ENCODE data around the gene PAX7.
"Not testable (repeated sequence)": the region's sequence is repeated elsewhere in the genome, so short reads cannot be mapped to it uniquely, and the experiment has no call there.

Gene PAX7

GRCh38 chr1:18691648-18692047, 61.0 kb downstream of the PAX7 start:
- H3K36me3 Mint-ChIP-seq, result no peaks in the 10 kb centered on the region
- H3K27ac Mint-ChIP-seq, result no peak overlapping the region
- no peaks in the 10 kb centered on the region for H3K4me1 Mint-ChIP-seq
- H3K27me3 Mint-ChIP-seq, result peaks cover 14% of the 10 kb centered on the region
- no peak overlapping the region for H3K4me3 Mint-ChIP-seq
- H3K9me3 Mint-ChIP-seq, result no peaks in the 10 kb centered on the region

DNA sequence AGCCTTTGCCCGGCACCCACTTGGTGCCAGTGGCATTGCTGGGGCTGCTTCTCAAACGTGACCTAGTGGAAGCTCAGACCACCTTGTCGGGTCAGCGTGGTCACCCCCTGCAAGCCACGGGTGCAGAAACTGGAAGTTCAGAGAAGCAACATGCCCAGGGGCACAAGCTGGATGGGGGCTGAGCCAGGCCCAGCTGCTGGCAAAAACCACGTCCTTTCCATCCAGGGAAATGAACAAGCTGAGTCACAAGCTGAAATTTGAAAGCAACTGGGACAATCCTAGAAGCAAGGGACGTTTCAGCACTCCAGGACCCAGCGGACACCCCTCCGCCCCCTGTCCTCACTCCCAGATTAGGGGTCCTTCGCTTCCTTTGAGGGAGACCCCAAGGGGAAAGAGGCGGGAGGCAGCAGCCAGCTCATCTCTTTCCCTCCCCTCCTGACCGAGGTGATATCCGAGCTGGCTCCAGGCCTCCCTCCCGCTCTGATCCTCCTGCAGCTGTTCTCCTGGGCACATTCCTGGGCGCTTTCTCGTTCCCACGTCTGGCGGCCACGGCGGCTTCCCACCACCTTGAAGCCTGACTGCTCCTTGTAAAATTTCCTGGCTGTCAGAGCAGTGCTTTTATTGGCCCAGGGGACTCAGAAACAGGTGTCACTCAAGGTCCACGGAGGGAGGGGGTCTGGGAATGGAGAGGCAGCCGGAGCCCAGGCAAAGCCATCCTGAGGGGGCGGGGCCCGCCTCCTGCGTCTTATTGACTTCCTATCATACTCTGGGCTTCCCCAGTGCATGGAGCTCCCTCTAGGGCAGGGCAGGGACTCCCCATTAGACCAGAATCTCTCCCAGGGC, 62.8 kb downstream of the PAX7 start:
- Mint-ChIP-seq H3K27ac (no peak overlapping the region), H3K27me3 (peaks cover 23% of the 10 kb centered on the region), H3K4me3 (no peak overlapping the region), H3K4me1 (no peaks in the 10 kb centered on the region), H3K9me3 (no peaks in the 10 kb centered on the region), H3K36me3 (no peaks in the 10 kb centered on the region)

DNA sequence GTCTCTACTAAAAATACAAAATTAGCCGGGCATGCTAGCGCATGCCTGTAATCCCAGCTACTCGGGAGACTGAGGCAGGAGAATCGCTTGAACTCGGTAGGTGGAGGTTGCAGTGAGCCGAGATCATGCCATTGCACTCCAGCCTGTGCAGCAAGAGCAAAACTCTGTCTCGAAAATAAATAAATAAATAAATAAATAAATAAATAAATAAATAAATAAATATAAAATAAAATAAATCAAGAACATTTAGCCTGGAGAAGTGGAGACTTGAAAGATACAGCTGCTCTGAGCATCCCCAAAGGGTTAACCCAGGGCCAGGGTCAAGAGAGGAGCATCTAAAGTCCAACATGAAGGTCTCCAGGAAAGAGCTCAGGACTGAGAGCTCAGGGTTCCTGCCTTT, 63.6 kb downstream of the PAX7 start:
- not testable (repeated sequence) for H3K4me3 Mint-ChIP-seq, H3K36me3 Mint-ChIP-seq, H3K4me1 Mint-ChIP-seq, H3K9me3 Mint-ChIP-seq, H3K27ac Mint-ChIP-seq
- H3K27me3 Mint-ChIP-seq, result peaks cover 25% of the 10 kb centered on the region

DNA sequence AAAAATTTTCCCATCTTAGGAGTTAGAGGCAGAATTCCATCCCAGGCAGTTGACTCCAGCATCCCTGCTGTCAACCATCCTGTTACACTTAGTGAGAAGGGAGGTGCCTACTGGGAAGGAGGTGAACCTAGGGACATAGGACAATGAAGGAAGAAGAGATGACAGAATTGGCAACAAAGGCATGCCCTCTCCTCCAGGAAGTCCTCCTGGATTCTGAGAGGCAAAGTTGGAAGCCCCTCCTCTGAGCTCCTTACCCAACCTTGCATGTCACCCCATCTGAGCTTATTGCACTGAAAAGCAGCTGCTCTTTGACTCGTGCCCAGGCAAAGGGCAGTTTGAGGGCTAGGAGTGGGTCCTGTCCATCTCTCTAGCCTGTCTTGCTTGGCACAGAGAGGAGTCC, 66.9 kb downstream of the PAX7 start:
- Mint-ChIP-seq H3K27ac (no peak overlapping the region), H3K9me3 (no peaks in the 10 kb centered on the region), H3K36me3 (no peaks in the 10 kb centered on the region), H3K27me3 (peaks cover 25% of the 10 kb centered on the region), H3K4me3 (no peak overlapping the region), H3K4me1 (no peaks in the 10 kb centered on the region)

DNA sequence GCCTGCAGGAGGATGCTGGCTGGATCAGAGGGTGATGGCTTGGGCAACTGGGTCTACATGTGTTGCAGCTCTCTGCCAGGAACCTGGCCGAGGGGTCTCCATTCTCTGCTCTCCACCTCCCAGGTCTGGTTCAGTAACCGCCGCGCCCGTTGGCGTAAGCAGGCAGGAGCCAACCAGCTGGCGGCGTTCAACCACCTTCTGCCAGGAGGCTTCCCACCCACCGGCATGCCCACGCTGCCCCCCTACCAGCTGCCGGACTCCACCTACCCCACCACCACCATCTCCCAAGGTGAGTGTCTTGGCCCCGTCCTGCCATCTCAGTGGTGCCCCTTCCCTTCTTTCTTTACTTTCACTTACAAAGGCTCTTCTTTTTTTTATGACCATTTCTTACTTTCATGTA, 69.9 kb downstream of the PAX7 start:
- Mint-ChIP-seq H3K27me3 (peaks cover 20% of the 10 kb centered on the region), H3K4me1 (no peaks in the 10 kb centered on the region), H3K9me3 (no peaks in the 10 kb centered on the region), H3K4me3 (no peak overlapping the region), H3K27ac (no peak overlapping the region), H3K36me3 (no peaks in the 10 kb centered on the region)

DNA sequence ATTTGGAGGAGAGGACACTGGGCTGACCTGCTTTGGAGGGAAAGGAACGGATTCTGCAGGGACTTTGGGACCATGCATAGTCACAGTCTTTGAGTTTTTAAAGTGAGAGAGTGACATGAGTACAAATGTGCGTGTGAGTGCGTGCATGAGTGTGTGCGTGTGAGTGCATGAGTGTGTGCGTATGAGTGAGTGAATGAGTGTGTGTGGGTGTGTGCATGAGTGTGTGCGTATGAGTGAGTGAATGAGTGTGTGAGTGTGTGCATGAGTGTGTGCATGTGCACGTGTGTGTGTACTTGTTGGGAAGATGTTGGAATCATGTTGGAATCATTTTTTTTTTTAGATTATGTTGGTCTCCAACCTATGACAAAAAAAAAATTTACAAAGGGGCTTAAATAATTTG, 70.5 kb downstream of the PAX7 start:
- Mint-ChIP-seq H3K27ac (no peak overlapping the region), H3K27me3 (peaks cover 18% of the 10 kb centered on the region)

GRCh38 chr1:18703041-18703621, 72.5 kb downstream of the PAX7 start:
- Mint-ChIP-seq H3K27ac (no peak overlapping the region), H3K27me3 (peaks cover 10% of the 10 kb centered on the region), H3K4me1 (no peaks in the 10 kb centered on the region), H3K9me3 (no peaks in the 10 kb centered on the region), H3K36me3 (no peaks in the 10 kb centered on the region), H3K4me3 (no peak overlapping the region)

More for the DNA sequence above, 70.5 kb downstream of the PAX7 start:
- Mint-ChIP-seq H3K4me1 (no peaks in the 10 kb centered on the region), H3K4me3 (no peak overlapping the region), H3K9me3 (no peaks in the 10 kb centered on the region), H3K36me3 (no peaks in the 10 kb centered on the region)

DNA sequence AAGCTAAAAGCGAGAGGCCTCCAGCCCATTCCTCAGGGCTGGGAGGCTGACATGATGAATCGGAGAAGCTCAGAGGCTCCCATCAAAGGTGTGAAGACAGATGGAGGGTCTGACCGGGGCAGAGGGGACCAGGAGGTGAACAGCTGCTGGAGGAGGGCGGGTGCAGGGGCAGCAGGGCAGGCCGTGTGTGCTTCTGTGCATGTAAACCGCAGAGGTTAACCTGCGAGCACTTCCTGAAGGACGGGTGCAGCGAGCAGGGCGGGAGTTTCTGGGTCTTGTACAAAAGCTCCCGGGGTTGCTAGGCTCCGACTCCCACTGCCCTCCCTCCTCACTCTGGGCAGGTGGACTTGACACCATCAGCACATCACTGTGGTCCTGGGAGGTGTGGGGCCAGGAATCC, 75.2 kb downstream of the PAX7 start:
- Mint-ChIP-seq H3K36me3 (no peaks in the 10 kb centered on the region), H3K9me3 (no peaks in the 10 kb centered on the region), H3K4me3 (no peak overlapping the region), H3K27me3 (peaks cover 9% of the 10 kb centered on the region), H3K4me1 (no peaks in the 10 kb centered on the region), H3K27ac (no peak overlapping the region)

GRCh38 chr1:18707696-18708257, 77.1 kb downstream of the PAX7 start:
- no peaks in the 10 kb centered on the region for H3K36me3 Mint-ChIP-seq
- H3K27ac Mint-ChIP-seq, result no peak overlapping the region
- no peak overlapping the region for H3K4me3 Mint-ChIP-seq
- H3K9me3 Mint-ChIP-seq, result no peaks in the 10 kb centered on the region
- no peaks in the 10 kb centered on the region for H3K4me1 Mint-ChIP-seq
- H3K27me3 Mint-ChIP-seq, result peaks cover 9% of the 10 kb centered on the region

GRCh38 chr1:18710002-18710401, 79.4 kb downstream of the PAX7 start:
- Mint-ChIP-seq H3K27me3 (peaks cover 19% of the 10 kb centered on the region), H3K4me3 (no peak overlapping the region), H3K4me1 (no peaks in the 10 kb centered on the region)

GRCh38 chr1:18711003-18711402, 80.4 kb downstream of the PAX7 start:
- no peak overlapping the region for H3K4me3 Mint-ChIP-seq
- no peaks in the 10 kb centered on the region for H3K9me3 Mint-ChIP-seq
- H3K27me3 Mint-ChIP-seq, result peaks cover 28% of the 10 kb centered on the region
- H3K36me3 Mint-ChIP-seq, result no peaks in the 10 kb centered on the region
- H3K27ac Mint-ChIP-seq, result no peak overlapping the region
- no peaks in the 10 kb centered on the region for H3K4me1 Mint-ChIP-seq

More at GRCh38 chr1:18710002-18710401, 79.4 kb downstream of the PAX7 start:
- no peaks in the 10 kb centered on the region for H3K36me3 Mint-ChIP-seq
- H3K9me3 Mint-ChIP-seq, result no peaks in the 10 kb centered on the region
- H3K27ac Mint-ChIP-seq, result no peak overlapping the region

- H3K4me3 Mint-ChIP-seq, result no peak overlapping the region
Measured at GRCh38 chr1:18711536-18712251, 81.0 kb downstream of the PAX7 start.

GRCh38 chr1:18712252-18712600, 81.6 kb downstream of the PAX7 start:
- H3K9me3 Mint-ChIP-seq, result no peaks in the 10 kb centered on the region
- H3K27me3 Mint-ChIP-seq, result peaks cover 30% of the 10 kb centered on the region
- peaks cover under 1% of the 10 kb centered on the region for H3K4me1 Mint-ChIP-seq
- H3K36me3 Mint-ChIP-seq, result no peaks in the 10 kb centered on the region
- H3K27ac Mint-ChIP-seq, result no peak overlapping the region
- H3K4me3 Mint-ChIP-seq, result no peak overlapping the region

More at GRCh38 chr1:18711536-18712251, 81.0 kb downstream of the PAX7 start:
- Mint-ChIP-seq H3K27me3 (peaks cover 32% of the 10 kb centered on the region), H3K9me3 (no peaks in the 10 kb centered on the region), H3K4me1 (no peaks in the 10 kb centered on the region), H3K27ac (no peak overlapping the region), H3K36me3 (no peaks in the 10 kb centered on the region)

DNA sequence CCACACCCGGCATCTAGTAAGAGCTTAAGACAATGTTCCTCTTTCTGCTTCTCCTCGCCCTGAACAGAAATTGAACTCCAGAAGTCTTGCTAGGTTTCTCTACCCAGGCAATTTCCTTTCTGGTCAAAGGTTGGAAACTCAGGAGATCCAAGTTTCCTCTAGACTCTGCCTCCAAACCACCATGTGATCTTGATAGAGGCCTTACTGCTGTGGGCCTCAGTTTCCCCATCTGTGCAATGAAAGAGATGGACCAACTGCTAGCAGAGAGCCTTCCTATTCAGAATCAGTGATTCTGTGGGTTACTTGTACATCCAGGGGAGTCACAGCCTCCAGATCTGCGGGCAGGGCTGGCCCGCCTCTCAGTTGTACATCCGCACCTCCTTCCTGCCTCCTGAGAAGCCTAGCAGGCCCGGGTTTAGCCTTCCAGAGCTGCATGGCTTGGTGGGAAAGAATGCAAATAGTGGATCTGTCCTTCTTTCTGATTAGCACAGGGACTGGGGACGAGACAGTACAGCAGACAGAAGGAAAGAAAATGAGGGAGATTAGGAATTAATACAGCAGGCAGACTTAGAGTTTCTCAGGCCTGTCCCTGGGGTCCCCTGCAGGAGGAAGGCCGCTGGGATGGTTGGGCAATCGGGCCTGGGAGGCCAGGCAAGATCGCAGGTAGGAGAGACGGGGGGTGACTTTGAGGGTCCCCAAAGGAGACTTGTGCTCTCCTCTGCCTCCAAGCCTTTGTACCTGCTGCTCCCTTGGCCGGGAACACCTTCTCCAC, 83.9 kb downstream of the PAX7 start:
- peaks cover 5% of the 10 kb centered on the region for H3K4me1 Mint-ChIP-seq
- no peak overlapping the region for H3K27ac Mint-ChIP-seq
- H3K4me3 Mint-ChIP-seq, result no peak overlapping the region
- H3K36me3 Mint-ChIP-seq, result no peaks in the 10 kb centered on the region
- H3K27me3 Mint-ChIP-seq, result peaks cover 41% of the 10 kb centered on the region
- H3K9me3 Mint-ChIP-seq, result no peaks in the 10 kb centered on the region

- H3K27me3 Mint-ChIP-seq, result peaks cover 50% of the 10 kb centered on the region
- no peaks in the 10 kb centered on the region for H3K9me3 Mint-ChIP-seq
- H3K4me3 Mint-ChIP-seq, result no peak overlapping the region
- no peaks in the 10 kb centered on the region for H3K36me3 Mint-ChIP-seq
- H3K27ac Mint-ChIP-seq, result no peak overlapping the region
- peaks cover 5% of the 10 kb centered on the region for H3K4me1 Mint-ChIP-seq
Measured at GRCh38 chr1:18716112-18716784, 85.6 kb downstream of the PAX7 start.

Measured in activated naive CD4-positive, alpha-beta T cell treated with anti-CD3 and anti-CD28 coated beads, Interleukin-2, amount 50 U/mL, for 24 hours (primary cell).